HL-60/S4 treated with phorbol 12-myristate 13-acetate at 8.2 ng/mL for 4 days and 3 days (cell line): ENCODE measurements around the gene CTIF.

ENCODE experiments used
- in situ Hi-C: fragments of 300-500 bp; cut with MboI; formaldehyde crosslinking; loops from 2 replicates; pipeline ENCODE4 v1.15.0; 2022; ENCODE audit warnings: low sequenced_read_pairs

CTIF gene

GRCh38 chr18:48675352-48675761 is 136.5 kb downstream of the CTIF start:
- in situ Hi-C loops: no loop called here

- in situ Hi-C loops: no loop called here
These were observed 137.1 kb downstream of the CTIF start for GRCh38 chr18:48675912-48676311.

- in situ Hi-C loops: no loop called here
These were observed 137.5 kb downstream of the CTIF start for GRCh38 chr18:48676346-48676745.

- in situ Hi-C loops: no loop called here
These were observed 138.0 kb downstream of the CTIF start for GRCh38 chr18:48676756-48677368.

GRCh38 chr18:48678237-48679115 is 139.6 kb downstream of the CTIF start:
- in situ Hi-C loops: no loop called here

GRCh38 chr18:48679236-48679635 is 140.4 kb downstream of the CTIF start:
- in situ Hi-C loops: no loop called here

GRCh38 chr18:48680339-48681250 is 141.8 kb downstream of the CTIF start:
- in situ Hi-C loops: no loop called here

DNA sequence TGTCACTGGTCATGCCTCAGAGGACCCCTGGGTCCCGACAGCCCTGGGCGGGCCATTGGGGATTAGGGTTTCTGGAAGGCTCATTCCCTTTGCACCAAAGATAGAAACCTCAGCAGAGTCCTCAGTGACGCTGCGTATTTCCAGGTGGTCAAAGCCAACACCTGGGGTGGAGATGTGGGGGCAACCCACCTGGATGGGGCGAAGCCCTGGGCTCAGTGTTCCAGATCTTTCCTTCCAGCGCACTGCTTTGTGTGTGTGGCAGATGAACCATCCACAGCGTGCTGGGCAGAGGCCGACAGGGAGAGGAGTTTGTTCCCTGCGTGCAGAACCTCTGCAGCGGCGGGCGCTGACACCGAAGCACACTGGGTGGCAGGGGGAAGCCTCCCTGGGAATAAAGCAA is 143.9 kb downstream of the CTIF start:
- in situ Hi-C loops: no loop called here

DNA sequence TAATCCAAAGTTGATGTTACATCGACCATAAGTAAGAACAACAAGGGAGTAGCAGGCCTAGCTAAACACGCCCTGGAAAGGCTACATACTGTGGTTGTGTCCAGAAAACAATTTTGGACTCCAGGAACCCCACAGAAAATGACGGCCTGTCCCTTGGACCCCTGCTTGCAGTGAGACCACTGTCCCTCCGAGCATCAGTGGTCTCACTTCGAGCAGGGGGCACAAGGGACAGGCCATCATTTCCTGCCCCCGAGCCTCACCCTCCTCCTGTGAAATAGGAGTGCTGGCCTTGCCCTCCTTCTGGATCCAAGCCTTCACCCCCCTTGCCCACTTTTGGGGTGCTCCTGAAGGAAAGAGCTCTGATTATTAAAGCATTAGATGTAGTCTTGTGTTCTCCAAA is 144.4 kb downstream of the CTIF start:
- in situ Hi-C loops: no loop called here

DNA sequence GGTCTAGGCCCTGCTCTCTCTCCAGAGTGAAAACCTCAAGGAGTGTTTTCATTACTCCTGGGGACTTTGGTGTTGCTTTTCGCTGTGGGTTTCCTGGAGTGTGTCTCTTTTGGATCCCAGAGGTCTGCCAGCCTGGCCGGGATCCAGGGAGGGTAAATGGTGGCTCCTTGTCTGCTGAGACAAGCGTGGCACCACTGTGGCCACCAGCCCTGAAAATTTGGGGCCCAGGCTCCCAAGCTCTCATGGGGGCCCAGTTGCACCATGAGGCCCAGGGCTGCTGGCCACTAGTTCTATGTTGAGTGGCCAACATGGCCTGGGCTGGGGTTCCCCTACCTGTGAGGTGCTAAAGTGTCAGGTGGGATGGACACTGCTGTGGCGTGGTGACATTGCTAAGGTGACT is 144.8 kb downstream of the CTIF start:
- in situ Hi-C loops: no loop called here

DNA sequence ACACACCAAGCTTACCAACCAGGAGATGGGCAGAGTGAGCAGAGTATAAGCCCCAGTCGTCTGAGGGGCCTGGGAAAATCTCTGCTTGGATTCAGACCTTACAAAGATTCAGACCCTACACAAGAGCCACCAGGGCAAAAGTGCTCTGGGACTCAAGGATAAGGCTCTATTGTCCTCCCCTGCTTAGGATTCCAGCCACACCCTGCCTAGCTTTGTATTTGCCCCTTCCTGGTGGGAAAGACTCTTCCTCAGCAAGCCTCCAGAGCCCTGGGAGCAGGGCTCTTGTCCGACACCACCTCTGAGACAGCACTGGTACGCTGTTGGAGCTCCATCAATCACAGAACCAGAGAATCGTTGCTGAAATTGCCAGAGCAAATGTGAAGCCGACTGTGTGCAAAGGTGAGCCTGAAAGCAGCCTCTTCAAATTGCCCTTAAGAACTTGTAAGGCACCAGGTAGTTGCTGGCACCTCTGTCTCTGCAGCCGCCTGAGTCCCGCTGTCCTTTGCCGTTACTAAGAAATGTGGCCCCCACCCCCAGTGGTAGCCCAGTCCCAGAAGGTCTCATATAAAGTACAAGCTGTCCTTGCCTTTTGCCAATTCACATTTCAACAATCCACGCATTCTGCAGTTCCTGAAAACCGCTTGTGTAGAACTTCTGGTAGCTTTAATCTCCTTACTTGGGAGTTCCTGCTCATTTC is 148.7 kb downstream of the CTIF start:
- in situ Hi-C loops: no loop called here

- in situ Hi-C loops: no loop called here
These were observed 150.1 kb downstream of the CTIF start for GRCh38 chr18:48688961-48689360.

DNA sequence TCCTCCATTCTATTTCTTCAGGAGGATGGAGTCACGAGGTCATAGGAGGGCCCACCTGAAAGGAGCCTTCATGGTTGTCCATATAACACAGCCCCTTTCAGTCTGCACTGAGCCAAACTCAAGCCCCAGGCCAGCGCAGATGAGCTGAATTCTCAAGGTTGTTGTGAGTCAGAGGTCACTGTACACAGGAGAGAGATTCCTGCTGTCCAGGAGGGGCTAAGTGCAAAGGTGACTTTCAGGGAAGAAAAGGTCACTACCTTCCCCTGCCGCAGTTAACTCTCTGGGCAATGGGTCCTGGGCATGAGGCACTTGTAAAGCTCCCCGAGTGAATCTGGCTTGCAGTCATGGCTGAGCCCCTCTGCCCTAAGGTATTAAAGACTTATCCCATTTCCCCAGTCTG is 150.7 kb downstream of the CTIF start:
- in situ Hi-C loops: no loop called here

DNA sequence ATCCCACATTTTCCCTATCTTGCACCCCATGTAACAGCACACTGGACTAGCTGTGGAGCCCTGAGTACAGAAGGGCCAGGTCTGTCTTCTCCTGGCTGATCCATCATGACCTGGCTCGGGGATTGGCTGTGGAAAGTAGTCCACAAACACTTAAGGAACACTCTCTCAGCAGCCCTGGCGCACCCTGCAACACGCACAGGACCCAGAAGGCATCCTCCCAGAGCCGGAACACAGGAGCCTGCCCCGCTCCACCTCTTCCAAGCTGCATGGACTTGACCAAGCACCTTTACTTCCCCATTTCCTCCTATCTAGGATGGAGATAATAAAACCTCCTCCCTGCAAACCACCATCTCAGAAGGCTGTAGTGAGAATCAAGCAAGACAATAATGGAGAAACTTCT is 151.7 kb downstream of the CTIF start:
- in situ Hi-C loops: no loop called here

GRCh38 chr18:48693006-48693405 is 154.2 kb downstream of the CTIF start:
- in situ Hi-C loops: no loop called here

DNA sequence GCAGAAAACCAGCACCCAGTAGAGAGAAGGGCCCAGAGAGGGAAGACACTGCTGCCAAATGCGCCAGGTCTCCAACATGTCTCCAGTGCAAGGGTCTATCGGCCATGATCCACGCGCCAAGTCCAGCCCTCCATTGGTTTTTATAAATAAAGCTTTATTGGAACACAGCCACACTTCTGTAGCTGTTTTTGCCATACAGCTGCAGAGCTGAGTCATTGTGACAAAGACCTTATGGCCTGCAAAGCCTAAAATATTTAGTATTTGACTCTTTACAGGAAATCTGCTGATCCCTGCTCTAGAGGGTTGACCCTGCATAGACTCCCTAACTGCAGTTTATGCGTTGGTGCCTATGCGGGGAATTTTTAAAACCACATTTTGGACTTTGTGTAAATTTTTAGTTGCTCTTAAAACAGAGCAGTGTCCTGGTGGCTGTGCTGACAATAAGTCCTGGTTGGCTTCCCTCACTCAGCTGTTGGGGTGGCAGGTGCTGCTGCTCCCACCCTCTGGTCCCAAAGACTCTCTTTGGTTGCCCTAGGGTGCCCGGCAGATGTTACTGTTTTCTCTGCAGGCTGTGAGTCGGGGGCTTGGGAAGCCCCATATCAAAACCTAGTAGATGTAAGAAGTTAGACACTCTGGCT is 154.9 kb downstream of the CTIF start:
- in situ Hi-C loops: no loop called here

- in situ Hi-C loops: no loop called here
These were observed 155.5 kb downstream of the CTIF start for GRCh38 chr18:48694295-48694694.

DNA sequence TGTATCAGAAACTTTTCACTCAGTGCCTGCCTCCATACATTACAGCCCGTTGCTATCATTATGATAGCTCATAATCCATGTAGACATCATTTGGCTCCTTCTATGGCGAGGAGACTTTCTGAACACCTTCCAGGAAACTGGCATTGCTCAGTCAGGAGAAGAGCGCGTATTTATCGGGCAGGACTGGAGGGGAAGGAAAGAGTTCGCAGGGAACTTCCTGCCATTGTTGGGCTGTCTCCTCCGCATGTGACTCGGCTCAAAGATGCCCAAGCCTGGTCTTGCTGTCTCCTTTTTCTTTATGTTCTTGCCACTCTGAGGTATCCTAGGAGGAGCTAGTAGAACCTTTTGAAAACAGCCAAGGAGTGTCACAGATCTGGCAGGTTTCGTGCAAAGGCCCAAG is 156.8 kb downstream of the CTIF start:
- in situ Hi-C loops: no loop called here

GRCh38 chr18:48696218-48696617 is 157.4 kb downstream of the CTIF start:
- in situ Hi-C loops: no loop called here

DNA sequence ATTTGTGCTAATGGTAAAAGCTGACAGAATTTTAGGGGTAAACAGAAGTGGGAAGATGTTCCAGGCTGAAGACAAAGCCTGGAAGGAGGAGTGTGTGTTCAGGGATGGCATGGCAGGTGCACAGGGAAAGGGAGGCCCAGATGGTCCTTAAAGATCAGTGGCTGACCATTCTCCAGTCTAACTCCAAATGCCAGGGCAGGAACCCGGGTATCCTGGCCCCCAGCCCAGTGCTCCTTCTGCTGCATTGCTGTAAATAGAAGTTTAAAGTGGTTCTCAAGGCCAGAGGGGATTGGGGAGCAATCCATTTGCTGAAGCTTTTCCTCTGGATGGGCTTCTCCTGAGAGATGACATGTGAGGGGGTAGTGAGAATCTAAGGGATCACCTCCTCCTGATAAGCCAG is 158.6 kb downstream of the CTIF start:
- in situ Hi-C loops: no loop called here
